Panc1 (cell line): ENCODE results near the gene CAMK4. TPM values are rescaled to one million over a fixed set of nuclear protein-coding genes. Genes with fewer than 3 reads are reported as not detected.

Experiments used
- ATAC-seq: fragments of 200-7000 bp; cut with Tn5 transposase; 2 replicates; pipeline ENCODE4 v1.9.1; 2020; ENCODE audit warnings: mild to moderate bottlenecking, moderate library complexity
- BruUV-seq: library from RNA; stranded (reverse); fragments of 400-500 nt; replicated peaks from 2 replicates; lab custom pipeline; 2021; lab: Mats Ljungman, UMichigan
- CTCF ChIA-PET: fragments of 300-600 bp; sonication (Branson Sonifier 250); formaldehyde crosslinking; loops from one replicate; lab custom pipeline; 2022; ENCODE audit warnings: antibody characterized with exemption; lab: Charles Lee
- POLR2A ChIA-PET: fragments of 300-600 bp; sonication (Branson Sonifier 250); formaldehyde crosslinking; loops from one replicate; lab custom pipeline; 2022; ENCODE audit warnings: antibody characterized with exemption; lab: Charles Lee
- DNase-seq: peaks from one replicate; pipeline ENCODE4 v3.0.0-alpha.2; 2010; ENCODE audit warnings: low read depth, low spot score
- H3K27ac ChIP-seq: 2 replicates; pipeline ENCODE4 v1.5.1; 2011; ENCODE audit warnings: mild to moderate bottlenecking, low read length, inconsistent platforms
- H3K27me3 ChIP-seq: fragments of 200-500 bp; sonication (Bioruptor generic); 2 replicates; pipeline ENCODE4 v1.6.0; 2014; ENCODE audit warnings: low read length, inconsistent platforms; ENCODE audit not compliant: control insufficient read depth, insufficient read depth
- H3K36me3 ChIP-seq: fragments of 200-500 bp; sonication (Bioruptor generic); 2 replicates; pipeline ENCODE4 v1.5.1; 2014; ENCODE audit warnings: inconsistent platforms, mild to moderate bottlenecking, low read length, moderate library complexity; ENCODE audit not compliant: control insufficient read depth, insufficient read depth
- H3K4me1 ChIP-seq: 2 replicates; pipeline ENCODE4 v1.5.1; 2011; ENCODE audit warnings: inconsistent platforms, mild to moderate bottlenecking, low read length, moderate library complexity; ENCODE audit not compliant: control insufficient read depth, insufficient read depth
- H3K4me3 ChIP-seq, 2 experiments: 2 replicates each; pipeline ENCODE4 v1.5.1; 2011 to 2012; ENCODE audit warnings: low read depth in 2 of 2, low read length in 2 of 2, mild to moderate bottlenecking in 2 of 2, inconsistent platforms in 1 of 2, moderate library complexity in 1 of 2
- H3K9me3 ChIP-seq: fragments of 200-500 bp; sonication (Bioruptor generic); 2 replicates; pipeline ENCODE4 v1.5.1; 2014; ENCODE audit warnings: low read depth, mild to moderate bottlenecking, inconsistent platforms, low read length, moderate library complexity; ENCODE audit not compliant: control insufficient read depth, insufficient read depth
- CTCF ChIP-seq: fragments of 450-650 bp; IDR thresholded peaks from 2 replicates; pipeline ENCODE4 v1.5.1; 2017; ENCODE audit warnings: mild to moderate bottlenecking
- POLR2AphosphoS5 ChIP-seq: IDR thresholded peaks from 2 replicates; pipeline ENCODE4 v1.6.1; 2012; ENCODE audit warnings: mild to moderate bottlenecking, low read depth, low read length, moderate library complexity
- REST ChIP-seq, 2 experiments: IDR thresholded peaks; 2 replicates each; pipeline ENCODE4 v1.6.1; 2011 to 2012; ENCODE audit warnings: low read depth in 2 of 2, control low read depth in 1 of 2, low read length in 1 of 2, mild to moderate bottlenecking in 1 of 2, moderate library complexity in 1 of 2; ENCODE audit not compliant: insufficient read depth in 1 of 2
- SIN3A ChIP-seq: IDR thresholded peaks from 2 replicates; pipeline ENCODE4 v1.6.1; 2012; ENCODE audit warnings: low read depth, mild to moderate bottlenecking, low read length, moderate library complexity, borderline replicate concordance; ENCODE audit not compliant: insufficient read depth
- TCF7L2 ChIP-seq: IDR thresholded peaks from 2 replicates; pipeline ENCODE4 v1.6.1; 2011; ENCODE audit warnings: mild to moderate bottlenecking, low read depth, low read length, inconsistent platforms
- in situ Hi-C: cut with HindIII; loops from 2 replicates; pipeline ENCODE4 v1.10.0; 2016; ENCODE audit warnings: low sequenced_read_pairs, low pct_unique_long_range_greater_than_20kb
- intact Hi-C: fragments of 100-400 bp; cut with micrococcal nuclease; formaldehyde crosslinking; loops from one replicate; pipeline ENCODE4 v1.10.0; 2022; ENCODE audit not compliant: unreplicated experiment
- total RNA-seq: library from RNA; stranded (reverse); gene quantifications from one replicate; pipeline ENCODE4 v1.2.1, GENCODE V29; 2021; ENCODE audit not compliant: unreplicated experiment

The CAMK4 gene
- total RNA-seq, 1 experiment from 2014 or later = 0.39 TPM

GRCh38 chr5:111284825-111285224 lies 60.6 kb downstream of the CAMK4 start:
- Histone ChIP-seq H3K36me3 (no peaks in the 10 kb centered on the region), H3K9me3 (no peaks in the 10 kb centered on the region), H3K4me1 (no peaks in the 10 kb centered on the region), H3K27me3 (no peaks in the 10 kb centered on the region), H3K4me3 (no peak overlapping the region), H3K27ac (no peak overlapping the region)
- no peak for DNase-seq
- BruUV-seq = no TSS peak
- ATAC-seq = no peak
- TF ChIP-seq POLR2AphosphoS5 (no peak), TCF7L2 (no peak), SIN3A (no peak), REST (IDR thresholded peaks at IDR 0.05; ENCODE audit: insufficient read depth in 1 of 2, low read depth in 2 of 2, low read length in 1 of 2) (no peak), CTCF (no peak)
- intact Hi-C loops (no loop called here), in situ Hi-C loops (no loop called here)
- ChIA-PET POLR2A (no interaction called here), CTCF (no interaction called here)

GRCh38 chr5:111294551-111294950 lies 70.4 kb downstream of the CAMK4 start:
- DNase-seq (no peak), ATAC-seq (no peak)
- Histone ChIP-seq H3K27ac (no peak overlapping the region), H3K27me3 (no peaks in the 10 kb centered on the region), H3K4me3 (no peak overlapping the region), H3K4me1 (no peaks in the 10 kb centered on the region), H3K9me3 (no peaks in the 10 kb centered on the region), H3K36me3 (no peaks in the 10 kb centered on the region)
- TF ChIP-seq POLR2AphosphoS5 (no peak), CTCF (no peak), TCF7L2 (no peak), SIN3A (no peak), REST (IDR thresholded peaks at IDR 0.05; ENCODE audit: insufficient read depth in 1 of 2, low read depth in 2 of 2, low read length in 1 of 2) (no peak)
- ChIA-PET CTCF (no interaction called here), POLR2A (no interaction called here)
- BruUV-seq = no TSS peak
- intact Hi-C loops = no loop called here
- in situ Hi-C loops = no loop called here
